H9 (cell line): ENCODE results near the gene C1RL. TPM values are rescaled to one million over a fixed set of nuclear protein-coding genes. Genes with fewer than 3 reads are reported as not detected.
A peak's percentile ranks its signal among the peaks of the same experiment; 100 is the strongest.

ENCODE experiments used
- DNase-seq: peaks from one replicate; pipeline ENCODE4 v3.0.0-alpha.2; 2017
- H2AFZ ChIP-seq: one replicate; pipeline ENCODE4 v1.6.1; 2013; ENCODE audit warnings: mild to moderate bottlenecking, low read length, control low read depth, moderate library complexity
- H2AK5ac ChIP-seq: 2 replicates; pipeline ENCODE4 v1.6.1; 2013; ENCODE audit warnings: low read length, control low read depth, mixed read lengths; ENCODE audit not compliant: insufficient read length
- H2BK120ac ChIP-seq: one replicate; pipeline ENCODE4 v1.6.1; 2013; ENCODE audit warnings: low read depth, mild to moderate bottlenecking, low read length, control low read depth, inconsistent platforms; ENCODE audit not compliant: poor library complexity, severe bottlenecking
- H2BK12ac ChIP-seq: 2 replicates; pipeline ENCODE4 v1.6.1; 2013; ENCODE audit warnings: low read length, control low read depth, mixed read lengths, low read depth; ENCODE audit not compliant: insufficient read length
- H2BK15ac ChIP-seq: 2 replicates; pipeline ENCODE4 v1.6.1; 2013; ENCODE audit warnings: low read depth, low read length, control low read depth
- H2BK20ac ChIP-seq: one replicate; pipeline ENCODE4 v1.6.1; 2013; ENCODE audit warnings: low read depth, mild to moderate bottlenecking, low read length, control low read depth, inconsistent platforms; ENCODE audit not compliant: poor library complexity, severe bottlenecking
- H2BK5ac ChIP-seq: 2 replicates; pipeline ENCODE4 v1.6.1; 2013; ENCODE audit warnings: low read length, control low read depth, mixed read lengths; ENCODE audit not compliant: insufficient read length
- H3K14ac ChIP-seq: 2 replicates; pipeline ENCODE4 v1.6.1; 2013; ENCODE audit warnings: low read length, control low read depth; ENCODE audit not compliant: insufficient read depth
- H3K18ac ChIP-seq: 2 replicates; pipeline ENCODE4 v1.6.1; 2013; ENCODE audit warnings: low read depth, mild to moderate bottlenecking, mixed read lengths, low read length, control low read depth; ENCODE audit not compliant: insufficient read length
- H3K23ac ChIP-seq: 2 replicates; pipeline ENCODE4 v1.6.1; 2013; ENCODE audit warnings: low read length, control low read depth, mixed read lengths, low read depth; ENCODE audit not compliant: insufficient read length
- H3K23me2 ChIP-seq: 2 replicates; pipeline ENCODE4 v1.6.1; 2013; ENCODE audit warnings: low read depth, mild to moderate bottlenecking, mixed read lengths, low read length, control low read depth; ENCODE audit not compliant: insufficient read length, poor library complexity, severe bottlenecking
- H3K27ac ChIP-seq: 2 replicates; pipeline ENCODE4 v1.5.1; 2013; ENCODE audit warnings: low read length, control low read depth, mixed read lengths, low read depth; ENCODE audit not compliant: insufficient read length
- H3K27me3 ChIP-seq: 2 replicates; pipeline ENCODE4 v1.6.1; 2013; ENCODE audit warnings: low read length, control low read depth, inconsistent platforms; ENCODE audit not compliant: insufficient read depth
- H3K4ac ChIP-seq: 2 replicates; pipeline ENCODE4 v1.6.1; 2013; ENCODE audit warnings: low read depth, mild to moderate bottlenecking, control low read depth, inconsistent platforms, low read length, moderate library complexity
- H3K4me1 ChIP-seq: 2 replicates; pipeline ENCODE4 v1.6.1; 2013; ENCODE audit warnings: low read length, control low read depth, inconsistent platforms; ENCODE audit not compliant: insufficient read depth
- H3K4me2 ChIP-seq: 2 replicates; pipeline ENCODE4 v1.6.1; 2013; ENCODE audit warnings: low read length, control low read depth, mixed read lengths; ENCODE audit not compliant: insufficient read length, insufficient read depth
- H3K56ac ChIP-seq: 2 replicates; pipeline ENCODE4 v1.6.1; 2013; ENCODE audit warnings: low read depth, mild to moderate bottlenecking, mixed read lengths, low read length, control low read depth; ENCODE audit not compliant: insufficient read length
- H3K79me1 ChIP-seq: 2 replicates; pipeline ENCODE4 v1.6.1; 2013; ENCODE audit warnings: low read depth, mild to moderate bottlenecking, moderate library complexity, low read length, control low read depth, inconsistent platforms; ENCODE audit not compliant: insufficient read depth, poor library complexity, severe bottlenecking
- H3K79me2 ChIP-seq: 2 replicates; pipeline ENCODE4 v1.6.1; 2013; ENCODE audit warnings: low read length, control low read depth, inconsistent platforms; ENCODE audit not compliant: insufficient read depth
- H3K9ac ChIP-seq: 2 replicates; pipeline ENCODE4 v1.6.1; 2013; ENCODE audit warnings: low read length, control low read depth, mixed read lengths; ENCODE audit not compliant: insufficient read length; ENCODE audit errors: extremely low read depth
- H3K9me3 ChIP-seq: one replicate; pipeline ENCODE4 v1.6.1; 2013; ENCODE audit warnings: low read depth, low read length, inconsistent platforms; ENCODE audit not compliant: control insufficient read depth
- H3T11ph ChIP-seq: one replicate; pipeline ENCODE4 v1.6.1; 2013; ENCODE audit warnings: mild to moderate bottlenecking, low read length, control low read depth, inconsistent platforms
- H4K20me1 ChIP-seq: one replicate; pipeline ENCODE4 v1.6.1; 2013; ENCODE audit not compliant: control insufficient read depth, insufficient read length, insufficient read depth
- H4K5ac ChIP-seq: 2 replicates; pipeline ENCODE4 v1.6.1; 2013; ENCODE audit warnings: low read depth, mild to moderate bottlenecking, mixed read lengths, low read length, control low read depth; ENCODE audit not compliant: insufficient read length
- H4K8ac ChIP-seq: replicated peaks from 2 replicates; pipeline ENCODE4 v1.6.1; 2013; ENCODE audit warnings: low read length, control low read depth, mixed read lengths, low read depth; ENCODE audit not compliant: insufficient read length
- H4K91ac ChIP-seq: 2 replicates; pipeline ENCODE4 v1.6.1; 2013; ENCODE audit warnings: low read depth, mild to moderate bottlenecking, moderate library complexity, mixed read lengths, low read length, control low read depth; ENCODE audit not compliant: insufficient read length
- H3K27ac Mint-ChIP-seq, 3 experiments: 2 replicates in 2 of 3; 3 replicates in 1 of 3; pipeline ENCODE4 v1.8.0; 2020 to 2021; ENCODE audit warnings: mixed read lengths in 3 of 3, mild to moderate bottlenecking in 1 of 3, moderate library complexity in 1 of 3
- H3K27me3 Mint-ChIP-seq: 2 replicates; pipeline ENCODE4 v1.8.0; 2021; ENCODE audit warnings: low read depth, mild to moderate bottlenecking, moderate library complexity, mixed read lengths
- H3K36me3 Mint-ChIP-seq, 3 experiments: 2 replicates in 2 of 3; 3 replicates in 1 of 3; pipeline ENCODE4 v1.8.0; 2020 to 2021; ENCODE audit warnings: low read depth in 3 of 3, mixed read lengths in 3 of 3; ENCODE audit not compliant: insufficient read depth in 1 of 3
- H3K4me1 Mint-ChIP-seq, 2 experiments: 2 replicates each; pipeline ENCODE4 v1.8.0; 2020; ENCODE audit warnings: mixed read lengths in 2 of 2
- H3K4me3 Mint-ChIP-seq, 2 experiments: 2 replicates in 1 of 2; 3 replicates in 1 of 2; pipeline ENCODE4 v1.8.0; 2020 to 2021; ENCODE audit warnings: mild to moderate bottlenecking in 2 of 2, mixed read lengths in 2 of 2, moderate library complexity in 1 of 2
- H3K9me3 Mint-ChIP-seq, 2 experiments: 2 replicates in 1 of 2; 3 replicates in 1 of 2; pipeline ENCODE4 v1.8.0; 2020; ENCODE audit warnings: mild to moderate bottlenecking in 2 of 2, mixed read lengths in 2 of 2, moderate library complexity in 1 of 2
- CTCF ChIP-seq: fragments of 200-600 bp; sonication (generic); conservative IDR thresholded peaks from 3 replicates; pipeline ENCODE4 v1.8.0; 2021; ENCODE audit warnings: antibody characterized with exemption, mild to moderate bottlenecking
- WGBS: extraction: QIAGEN DNeasy Blood & Tissue Kit; methylation state at CpG from one replicate; pipeline ENCODE4 v1.1.7; 2013; ENCODE audit warnings: missing lambda C conversion rate, low lambda C conversion rate, mixed read lengths; ENCODE audit not compliant: insufficient read length; ENCODE audit errors: extremely low coverage; 5-methylcytosine and 5-hydroxymethylcytosine counted together
- total RNA-seq: library from RNA; stranded (reverse); gene quantifications from 2 replicates; pipeline ENCODE4 v1.2.1, GENCODE V29; 2021

C1RL gene
- total RNA-seq, 1 experiment from 2014 or later, result 15.1 TPM

- no peak within 1 kb of the TSS for H3K27ac ChIP-seq
- no peaks in the 10 kb centered on the region for H3K79me2 ChIP-seq
- H2BK15ac ChIP-seq, result no peak within 1 kb of the TSS
- no peak within 1 kb of the TSS for H2BK20ac ChIP-seq
- TF ChIP-seq CTCF, result no peak
- H2AK5ac ChIP-seq, result no peak within 1 kb of the TSS
- H2BK12ac ChIP-seq, result no peak within 1 kb of the TSS
- WGBS, result no CpG with 5 or more reads among the region's 7 CpGs
- no peak within 1 kb of the TSS for H3T11ph ChIP-seq
- H3K4me1 Mint-ChIP-seq, result peaks cover 30 to 47% of the 10 kb centered on the region in 2 experiments
- H4K20me1 ChIP-seq, result peaks cover 2% of the 10 kb centered on the region
- DNase-seq, result peak; percentile 56
- no peak within 1 kb of the TSS for H3K4ac ChIP-seq
- peak within 1 kb of the TSS; percentile 87 for H3K18ac ChIP-seq
- no peaks in the 10 kb centered on the region; the same call in 1 of the 2 replicates for H3K27me3 ChIP-seq
- H4K5ac ChIP-seq, result no peak within 1 kb of the TSS
- H3K4me1 ChIP-seq, result peaks cover 12% of the 10 kb centered on the region; the same call in 1 of the 2 replicates
- H3K9me3 Mint-ChIP-seq, result no peaks in the 10 kb centered on the region; a peak in 2 of 5 replicates
- H3K23ac ChIP-seq, result no peak within 1 kb of the TSS
- no peak within 1 kb of the TSS for H2BK120ac ChIP-seq
- no peak within 1 kb of the TSS for H4K8ac ChIP-seq
- H3K4me3 Mint-ChIP-seq, result peak within 1 kb of the TSS; percentile 85 to 86
- peak within 1 kb of the TSS; percentile 99 for H3K4me2 ChIP-seq
- no peaks in the 10 kb centered on the region for H3K79me1 ChIP-seq
- H3K36me3 Mint-ChIP-seq, result peaks cover 1 to 5% (median 3%) of the 10 kb centered on the region in 3 experiments; a peak in 4 of 7 replicates
- H4K91ac ChIP-seq, result no peak within 1 kb of the TSS
- H3K27ac Mint-ChIP-seq, result peak within 1 kb of the TSS in 1 of 3 experiments; percentile 98; a peak in 2 of 7 replicates
- peak within 1 kb of the TSS; percentile 87 for H3K14ac ChIP-seq
- H3K9ac ChIP-seq, result no peak within 1 kb of the TSS
- no peak within 1 kb of the TSS for H2BK5ac ChIP-seq
- no peak within 1 kb of the TSS for H2AFZ ChIP-seq
- peaks cover 7% of the 10 kb centered on the region for H3K27me3 Mint-ChIP-seq
- H3K23me2 ChIP-seq, result peaks cover 17% of the 10 kb centered on the region
- H3K9me3 ChIP-seq, result no peaks in the 10 kb centered on the region
- no peak within 1 kb of the TSS for H3K56ac ChIP-seq
These were observed 19.8 kb upstream of the C1RL start, which contains the start of gene RBP5 for GRCh38 chr12:7128681-7129286. Gene RBP5, minus strand, starts transcription at chr12:7128889. Its CDS starts 114 bp downstream, at chr12:7128775.
